GM18867 (cell line): ENCODE results near the gene KPNA4.
A peak's percentile ranks its signal among the peaks of the same experiment; 100 is the strongest.
"Not testable (repeated sequence)": the region's sequence is repeated elsewhere in the genome, so short reads cannot be mapped to it uniquely, and the experiment has no call there.

Source experiments
- ATAC-seq: cut with Tn5 transposase; IDR thresholded peaks from one replicate; pipeline ENCODE4 v1.9.1; 2021; ENCODE audit warnings: mild to moderate bottlenecking, moderate library complexity; ENCODE audit not compliant: unreplicated experiment

KPNA4 gene

DNA sequence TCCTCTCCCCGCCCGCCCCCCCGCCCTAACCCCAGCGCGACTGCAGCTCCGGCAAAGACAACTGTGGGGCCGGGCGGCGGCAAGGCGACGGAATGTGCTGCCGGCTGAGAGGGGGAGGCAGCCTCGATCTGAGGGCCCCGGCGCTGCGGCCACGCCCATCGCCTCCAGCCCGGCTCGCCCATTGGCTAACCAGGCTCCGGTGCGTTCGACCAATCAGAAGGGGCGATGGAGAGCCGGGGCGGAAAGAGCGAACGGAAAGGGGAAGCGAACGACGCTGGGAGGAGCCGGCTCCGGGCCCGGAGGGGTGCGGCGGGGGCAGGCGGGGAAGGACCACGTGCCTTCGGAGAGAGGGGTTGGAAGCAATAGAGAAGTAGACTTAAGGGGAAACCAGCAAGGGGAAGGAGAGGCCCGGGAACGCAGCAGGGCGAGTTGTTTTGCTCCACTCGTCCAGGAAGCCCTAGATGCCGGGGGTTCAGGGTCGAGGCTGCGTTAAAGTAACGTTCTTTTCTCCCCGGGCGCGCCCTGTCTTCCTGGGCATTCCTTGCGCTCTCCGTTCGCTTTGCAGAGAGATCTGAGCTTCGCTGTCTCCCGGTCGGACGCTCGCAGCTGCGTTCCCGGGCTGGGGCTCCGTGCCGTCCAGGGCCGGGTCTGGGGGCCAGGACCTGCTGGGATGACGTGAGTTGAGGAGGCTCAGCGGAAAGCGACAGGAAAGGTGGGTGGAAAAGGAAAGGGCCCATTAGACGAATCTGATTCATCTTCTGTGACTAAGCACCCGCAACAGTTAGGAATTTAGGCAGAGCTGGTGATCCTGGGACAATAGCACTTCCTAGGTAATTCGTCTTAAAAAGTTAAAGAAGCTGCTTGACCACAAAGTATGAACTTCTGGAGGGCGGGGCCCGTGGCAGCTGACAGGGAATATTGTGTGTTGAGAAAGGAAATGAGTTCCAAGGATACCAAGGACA is at the start of gene KPNA4:
Gene KPNA4 (minus strand): TSS at position 130 of the 962 bp plus-strand sequence. CDS start 289 bp downstream, outside the sequence.
- peak; percentile 93 for ATAC-seq

GRCh38 chr3:160613661-160614060 is 48.3 kb upstream of the KPNA4 start:
- no peak for ATAC-seq

DNA sequence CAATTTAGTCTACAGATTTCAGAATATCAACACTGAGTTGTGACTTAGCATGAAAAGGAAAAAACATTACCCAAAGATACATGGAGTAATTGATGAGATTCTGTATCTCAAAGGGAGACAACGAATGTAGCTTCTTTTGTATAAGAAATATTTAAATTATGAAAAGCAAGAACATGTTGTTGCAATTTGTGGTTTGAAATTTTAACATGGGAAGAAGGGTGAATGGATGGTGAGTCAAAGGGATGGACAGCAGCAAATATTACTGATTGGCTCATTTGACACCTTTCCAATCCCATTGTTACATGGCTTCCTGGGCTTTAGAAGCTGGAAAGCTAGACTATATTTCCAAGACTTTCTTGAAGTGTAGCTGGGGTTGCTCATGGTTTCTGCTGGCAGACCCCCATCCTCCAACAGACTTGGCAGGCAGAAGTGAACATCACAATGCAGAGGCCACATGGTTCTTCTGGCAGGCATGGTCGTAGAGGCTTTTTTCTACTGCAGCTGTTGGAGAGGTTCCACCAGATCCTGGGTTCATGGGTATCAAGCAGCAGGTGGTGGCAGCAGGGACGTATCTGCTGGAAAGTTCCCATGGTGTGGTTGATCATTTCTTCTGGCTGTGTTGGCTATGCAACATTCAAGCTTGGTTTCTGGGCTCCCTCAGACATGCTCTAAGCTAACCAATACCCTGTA is 47.2 kb upstream of the KPNA4 start:
- ATAC-seq, result no peak

DNA sequence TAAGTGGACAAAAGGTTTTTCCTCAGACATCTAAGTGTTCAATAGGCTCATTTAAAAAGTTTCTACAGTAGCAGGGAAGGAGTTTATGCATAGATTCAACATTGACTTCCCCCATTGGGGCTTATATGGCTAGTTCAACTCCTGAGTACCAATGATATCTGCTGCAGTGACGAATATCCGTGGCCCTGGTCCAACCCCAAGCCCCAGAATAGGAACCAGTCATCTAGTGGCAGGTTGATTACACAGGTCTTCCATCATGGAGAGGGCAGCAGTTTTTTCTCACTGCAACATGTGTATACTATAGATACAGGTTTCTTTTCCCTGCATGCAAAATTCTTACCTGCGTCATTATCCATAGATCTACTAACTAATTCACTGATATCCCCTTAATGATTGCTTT is 45.8 kb upstream of the KPNA4 start:
- ATAC-seq, result no peak

GRCh38 chr3:160608870-160609269 is 43.5 kb upstream of the KPNA4 start:
- no peak for ATAC-seq

DNA sequence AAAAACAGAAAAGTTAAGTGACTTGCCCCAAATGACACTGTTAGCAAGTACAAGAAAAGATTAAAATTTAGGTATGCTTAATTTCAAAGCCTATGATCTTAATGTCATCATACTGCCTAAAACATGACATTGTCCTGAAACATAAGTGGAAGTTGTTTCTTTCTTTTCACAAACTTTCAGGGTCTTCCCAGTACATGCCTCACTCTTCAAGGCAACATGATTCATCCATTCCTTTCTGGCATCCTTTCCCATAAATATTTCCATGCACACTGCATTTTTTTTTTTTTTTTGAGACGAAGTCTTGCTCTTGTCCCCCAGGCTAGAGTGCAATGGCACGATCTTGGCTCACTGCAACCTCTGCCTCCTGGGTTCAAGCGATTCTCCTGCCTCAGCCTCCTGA is 42.5 kb upstream of the KPNA4 start:
- ATAC-seq, result no peak

DNA sequence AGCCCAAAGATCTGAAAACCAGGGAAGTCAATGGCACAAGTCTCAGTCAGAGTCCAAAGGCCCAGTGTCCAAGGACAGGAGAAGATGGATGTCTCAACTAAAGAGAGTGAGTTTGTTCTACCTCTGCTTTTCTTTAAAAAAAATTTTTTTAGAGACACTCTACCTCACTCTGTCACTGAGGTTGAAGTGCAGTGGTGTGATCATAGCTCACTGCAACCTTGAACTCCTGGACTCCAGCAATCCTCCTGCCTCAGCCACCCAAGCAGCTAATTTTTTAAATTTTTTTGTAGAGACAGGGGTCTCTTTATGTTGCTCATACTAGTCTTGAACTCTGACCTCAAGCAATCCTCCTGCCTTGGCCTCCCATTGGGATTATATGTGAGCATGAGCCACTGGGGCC is 39.9 kb upstream of the KPNA4 start:
- ATAC-seq, result no peak

- not testable (repeated sequence) for ATAC-seq
Measured at GRCh38 chr3:160603845-160604244, 38.5 kb upstream of the KPNA4 start.

DNA sequence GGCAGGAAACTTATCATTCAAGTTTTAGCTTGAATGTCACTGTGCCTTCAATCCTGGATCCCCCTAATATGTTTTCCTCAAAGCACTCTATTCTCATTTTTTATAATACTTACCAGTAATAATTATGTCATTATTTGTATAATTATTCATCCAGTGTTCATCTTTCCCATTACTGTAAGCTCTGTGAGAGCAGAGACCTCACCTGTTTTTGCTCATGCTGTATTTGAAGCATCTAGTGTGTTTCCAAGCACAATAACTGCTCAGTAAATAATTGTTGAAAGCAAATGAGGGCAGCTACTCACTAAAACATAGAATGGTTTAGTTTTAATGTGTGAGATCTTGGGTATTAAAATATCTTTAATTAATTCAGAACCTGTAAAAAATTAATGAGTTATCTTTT is 36.9 kb upstream of the KPNA4 start:
- no peak for ATAC-seq

- no peak for ATAC-seq
Measured at GRCh38 chr3:160601288-160601687, 35.9 kb upstream of the KPNA4 start.

DNA sequence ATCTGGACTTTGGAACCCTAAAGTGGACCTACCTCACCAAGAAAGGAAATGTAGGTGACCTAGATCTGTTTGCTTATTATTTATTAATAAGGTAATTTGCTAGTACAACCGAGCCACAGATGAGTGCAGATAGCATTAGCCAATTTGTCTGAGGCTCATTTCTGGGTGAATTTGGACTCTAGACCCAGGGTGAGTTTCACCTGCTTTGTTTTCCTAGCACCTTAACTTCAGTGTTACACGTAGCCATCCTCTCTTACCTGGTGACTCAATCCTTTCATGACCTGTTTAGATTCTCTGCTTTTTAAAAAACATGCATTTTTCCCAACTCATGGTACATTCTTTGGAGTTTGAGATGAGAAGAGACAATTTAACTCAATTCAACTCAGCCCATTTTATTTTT is 33.5 kb upstream of the KPNA4 start:
- no peak for ATAC-seq

- no peak for ATAC-seq
Measured at GRCh38 chr3:160588023-160588422, 22.7 kb upstream of the KPNA4 start.

- ATAC-seq, result no peak
Measured at GRCh38 chr3:160587105-160587504, 21.7 kb upstream of the KPNA4 start.

DNA sequence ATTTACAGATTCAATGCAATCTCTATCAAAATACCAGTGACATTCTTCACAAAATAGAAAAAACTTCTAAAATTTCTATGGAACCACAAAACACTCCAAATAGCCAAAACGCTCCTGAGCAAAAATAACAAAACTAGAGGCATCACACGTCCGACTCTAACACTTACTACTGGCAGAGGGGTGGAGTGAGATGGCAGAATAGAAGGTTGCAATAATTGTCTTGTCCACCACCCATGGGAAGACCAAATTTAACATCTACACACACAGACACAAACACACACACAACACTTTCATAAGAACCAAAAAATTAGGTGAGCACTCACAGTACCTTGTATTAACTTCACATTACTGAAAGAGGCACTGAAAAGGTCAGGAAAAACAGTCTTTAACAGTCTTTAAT is 21.3 kb upstream of the KPNA4 start:
- no peak for ATAC-seq

GRCh38 chr3:160583451-160583850 is 18.1 kb upstream of the KPNA4 start:
- ATAC-seq, result no peak

- no peak for ATAC-seq
Measured at GRCh38 chr3:160580938-160581337, 15.6 kb upstream of the KPNA4 start.

DNA sequence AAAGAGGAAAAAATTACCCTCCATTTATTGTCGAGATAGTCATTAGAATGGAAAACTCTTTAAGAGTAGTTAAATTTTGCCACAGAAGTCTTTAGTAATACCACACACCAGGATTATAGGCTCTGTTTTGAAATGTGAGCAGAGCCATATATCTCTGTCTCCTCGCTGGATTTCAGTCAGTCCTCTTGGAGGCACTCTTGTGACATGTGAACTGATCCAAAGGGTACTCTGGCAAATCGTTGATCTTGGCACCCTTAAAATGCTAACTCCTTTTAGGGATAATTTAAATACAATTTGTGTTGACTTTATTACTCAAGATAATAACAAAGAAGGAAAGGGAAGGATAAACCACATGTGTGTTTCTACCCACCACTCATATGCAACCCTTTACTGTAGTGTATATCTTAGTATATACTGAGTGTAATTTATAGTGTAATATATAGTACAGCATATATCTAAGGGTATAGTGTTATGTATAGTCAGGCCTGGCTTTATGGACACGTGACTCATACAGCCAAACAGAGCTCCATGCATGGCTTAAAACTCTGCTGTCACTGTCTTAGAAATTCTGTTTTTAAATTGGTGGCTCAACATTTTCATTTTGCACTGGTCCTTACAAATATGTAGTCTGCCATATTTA is 12.3 kb upstream of the KPNA4 start:
- ATAC-seq, result no peak

DNA sequence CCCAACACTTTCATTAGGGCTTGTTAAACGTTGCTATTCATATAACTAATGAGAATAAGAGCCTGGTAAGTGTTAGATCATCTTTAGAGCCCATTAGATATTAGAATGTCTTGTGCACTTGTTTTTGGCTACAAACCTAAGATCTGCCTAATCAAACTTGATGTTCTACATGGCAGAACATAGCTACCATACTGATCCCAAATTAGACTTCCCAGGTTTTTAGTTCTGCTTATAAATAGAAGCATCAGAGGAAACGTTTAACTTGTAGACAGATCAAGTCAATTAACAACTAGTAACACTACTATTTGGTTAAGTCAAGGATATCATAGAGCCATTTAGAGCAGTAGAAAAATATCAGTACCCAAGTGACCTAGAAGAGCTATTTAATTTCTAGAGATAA is 11.7 kb upstream of the KPNA4 start:
- ATAC-seq, result no peak

DNA sequence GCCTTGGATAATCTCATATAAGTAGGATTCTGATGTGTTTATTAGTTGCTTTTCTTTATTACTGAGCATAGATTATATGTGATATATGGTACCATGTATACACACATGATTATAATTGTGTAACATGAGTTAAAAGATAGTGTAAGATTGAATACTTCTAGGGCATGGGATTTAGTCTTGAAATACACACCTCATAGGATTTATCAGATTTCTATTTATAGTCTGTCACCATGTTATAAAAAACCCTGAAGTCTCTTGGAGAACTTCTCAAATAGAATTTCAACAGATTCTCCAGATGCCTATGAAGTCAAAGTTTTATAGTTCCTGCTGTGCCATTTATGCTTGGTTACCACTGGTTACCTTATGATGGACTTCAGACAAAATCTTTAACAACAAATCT is 11.2 kb upstream of the KPNA4 start:
- no peak for ATAC-seq

GRCh38 chr3:160575589-160575988 is 10.2 kb upstream of the KPNA4 start:
- ATAC-seq, result no peak

- no peak for ATAC-seq
Measured at GRCh38 chr3:160574636-160575035, 9.3 kb upstream of the KPNA4 start.
